AG04450 (cell line): Measurements from ENCODE around the gene NDUFS3. TPM values are rescaled to one million over a fixed set of nuclear protein-coding genes. Genes with fewer than 3 reads are reported as not detected.
A peak's percentile ranks its signal among the peaks of the same experiment; 100 is the strongest.
"Not testable (repeated sequence)": the region's sequence is repeated elsewhere in the genome, so short reads cannot be mapped to it uniquely, and the experiment has no call there.

Experiments
- CTCF ChIA-PET: fragments of 300-600, 350-600 bp; formaldehyde crosslinking; extraction: SDS; loops from one replicate; lab custom pipeline; 2022; ENCODE audit warnings: antibody characterized with exemption, inconsistent platforms; lab: Charles Lee
- POLR2A ChIA-PET: fragments of 350-600 bp; formaldehyde crosslinking; extraction: SDS; loops from one replicate; lab custom pipeline; 2021; ENCODE audit warnings: antibody characterized with exemption, inconsistent platforms; lab: Yijun Ruan, JAX
- DNase-seq: peaks from one replicate; pipeline ENCODE4 v3.0.0-alpha.2; 2011; ENCODE audit warnings: low read depth, low spot score
- H3K27ac ChIP-seq: one replicate; pipeline ENCODE4 v1.5.1; 2012; ENCODE audit warnings: low read depth, low read length, control low read depth
- H3K27me3 ChIP-seq: one replicate; pipeline ENCODE4 v1.6.0; 2012; ENCODE audit warnings: low read length; ENCODE audit not compliant: control insufficient read depth, insufficient read depth
- H3K4me3 ChIP-seq: 2 replicates; pipeline ENCODE4 v1.5.1; 2011; ENCODE audit warnings: mild to moderate bottlenecking, low read depth, low read length, control low read depth
- H3K9me3 ChIP-seq: 2 replicates; pipeline ENCODE4 v1.5.1; 2012; ENCODE audit warnings: low read length; ENCODE audit not compliant: control insufficient read depth, insufficient read depth
- polyA plus RNA-seq: library from polyadenylated mRNA; depleted of rRNA; stranded (reverse); fragments of >200 nt; gene quantifications from 2 replicates; pipeline ENCODE4 v1.2.3, GENCODE V29; 2011
- TF ChIP-seq, protein P1 (sequence below): IDR thresholded peaks from 2 replicates; pipeline ENCODE4 v1.5.1; 2011; ENCODE audit warnings: low read depth, low read length, control low read depth, inconsistent platforms

NDUFS3 gene
- polyA plus RNA-seq, 1 experiment, result 106 TPM

DNA sequence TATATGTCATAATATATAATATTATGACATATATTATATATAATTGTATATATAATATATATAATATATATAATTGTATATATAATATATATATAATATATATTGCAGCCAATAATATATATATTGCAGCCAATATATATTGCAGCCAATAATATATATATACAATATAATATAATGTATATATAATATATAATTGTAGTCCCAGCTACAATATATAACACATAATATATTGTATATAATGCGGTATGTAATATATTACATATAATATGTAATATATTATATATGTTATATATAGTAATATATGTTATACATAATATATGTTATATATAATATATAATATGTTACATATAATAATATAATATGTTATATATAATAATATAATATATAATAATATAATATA lies 20.2 kb upstream of the NDUFS3 start:
- no peak for DNase-seq
- no peak overlapping the region for H3K4me3 ChIP-seq
- no peaks in the 10 kb centered on the region for H3K9me3 ChIP-seq
- POLR2A ChIA-PET, result interaction anchor here (0.6 kb wide), 1 partner anchor 8 kb away, joined by 5 read pairs; no protein-coding TSS in a partner anchor
- CTCF ChIA-PET, result no interaction called here
- H3K27me3 ChIP-seq, result no peaks in the 10 kb centered on the region
- no peak overlapping the region for H3K27ac ChIP-seq
- TF ChIP-seq, protein P1, sequence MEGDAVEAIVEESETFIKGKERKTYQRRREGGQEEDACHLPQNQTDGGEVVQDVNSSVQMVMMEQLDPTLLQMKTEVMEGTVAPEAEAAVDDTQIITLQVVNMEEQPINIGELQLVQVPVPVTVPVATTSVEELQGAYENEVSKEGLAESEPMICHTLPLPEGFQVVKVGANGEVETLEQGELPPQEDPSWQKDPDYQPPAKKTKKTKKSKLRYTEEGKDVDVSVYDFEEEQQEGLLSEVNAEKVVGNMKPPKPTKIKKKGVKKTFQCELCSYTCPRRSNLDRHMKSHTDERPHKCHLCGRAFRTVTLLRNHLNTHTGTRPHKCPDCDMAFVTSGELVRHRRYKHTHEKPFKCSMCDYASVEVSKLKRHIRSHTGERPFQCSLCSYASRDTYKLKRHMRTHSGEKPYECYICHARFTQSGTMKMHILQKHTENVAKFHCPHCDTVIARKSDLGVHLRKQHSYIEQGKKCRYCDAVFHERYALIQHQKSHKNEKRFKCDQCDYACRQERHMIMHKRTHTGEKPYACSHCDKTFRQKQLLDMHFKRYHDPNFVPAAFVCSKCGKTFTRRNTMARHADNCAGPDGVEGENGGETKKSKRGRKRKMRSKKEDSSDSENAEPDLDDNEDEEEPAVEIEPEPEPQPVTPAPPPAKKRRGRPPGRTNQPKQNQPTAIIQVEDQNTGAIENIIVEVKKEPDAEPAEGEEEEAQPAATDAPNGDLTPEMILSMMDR, result no peak

DNA sequence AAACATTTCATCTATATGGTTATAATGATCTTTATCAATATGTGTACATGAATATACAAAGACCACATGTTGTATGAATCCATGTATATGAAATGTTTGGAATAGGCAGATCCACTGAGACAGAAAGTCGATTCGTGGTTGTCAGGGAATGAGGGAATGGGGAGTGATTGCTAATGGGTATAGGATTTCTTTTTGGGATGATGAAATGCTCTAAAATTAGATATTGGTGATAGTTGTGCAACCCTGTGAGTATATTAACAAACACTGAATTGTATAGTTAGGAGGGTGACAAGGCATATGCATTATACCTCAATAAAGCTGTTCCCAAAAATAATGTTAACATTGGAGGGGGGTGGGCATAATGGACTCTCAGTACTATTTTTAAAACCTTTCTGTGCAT lies 18.4 kb upstream of the NDUFS3 start:
- H3K27ac ChIP-seq, result no peak overlapping the region

DNA sequence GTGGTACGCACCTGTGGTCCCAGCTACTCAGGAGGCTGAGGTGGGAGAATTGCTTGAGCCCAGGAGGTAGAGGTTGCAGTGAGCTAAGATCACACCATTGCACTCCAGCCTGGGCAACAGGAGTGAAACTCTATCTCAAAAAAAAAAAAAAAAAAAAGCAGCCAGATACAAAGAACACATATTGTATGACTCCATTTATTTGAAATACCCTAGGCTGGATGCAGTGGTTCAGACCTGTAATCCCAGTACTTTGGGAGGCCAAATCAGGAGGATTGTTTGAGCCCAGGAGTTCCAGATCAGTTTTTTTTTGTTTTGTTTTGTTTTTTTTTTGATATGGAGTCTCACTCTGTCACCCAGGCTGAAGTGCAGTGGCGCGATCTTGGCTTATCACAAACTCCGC lies 16.5 kb upstream of the NDUFS3 start:
- not testable (repeated sequence) for H3K27ac ChIP-seq, H3K27me3 ChIP-seq, H3K9me3 ChIP-seq, H3K4me3 ChIP-seq, DNase-seq
- ChIA-PET CTCF (interaction anchor here (0.5 kb wide), 1 partner anchor 9 kb away, joined by 3 read pairs; the partner anchor contains the start of gene CELF1), POLR2A (interaction anchor here (0.7 kb wide), 1 partner anchor 151 kb away, joined by 7 read pairs; no protein-coding TSS in a partner anchor)

More for the DNA sequence above, 18.4 kb upstream of the NDUFS3 start:
- TF ChIP-seq, protein P1, result no peak
- POLR2A ChIA-PET, result interaction anchor here (0.6 kb wide), 1 partner anchor 40 kb away, joined by 3 read pairs; no protein-coding TSS in a partner anchor
- DNase-seq, result no peak
- CTCF ChIA-PET, result interaction anchor here (0.7 kb wide), 1 partner anchor 9 kb away, joined by 3 read pairs; no protein-coding TSS in a partner anchor
- Histone ChIP-seq H3K4me3 (no peak overlapping the region), H3K9me3 (no peaks in the 10 kb centered on the region; the same call in 1 of the 2 replicates), H3K27me3 (no peaks in the 10 kb centered on the region)

DNA sequence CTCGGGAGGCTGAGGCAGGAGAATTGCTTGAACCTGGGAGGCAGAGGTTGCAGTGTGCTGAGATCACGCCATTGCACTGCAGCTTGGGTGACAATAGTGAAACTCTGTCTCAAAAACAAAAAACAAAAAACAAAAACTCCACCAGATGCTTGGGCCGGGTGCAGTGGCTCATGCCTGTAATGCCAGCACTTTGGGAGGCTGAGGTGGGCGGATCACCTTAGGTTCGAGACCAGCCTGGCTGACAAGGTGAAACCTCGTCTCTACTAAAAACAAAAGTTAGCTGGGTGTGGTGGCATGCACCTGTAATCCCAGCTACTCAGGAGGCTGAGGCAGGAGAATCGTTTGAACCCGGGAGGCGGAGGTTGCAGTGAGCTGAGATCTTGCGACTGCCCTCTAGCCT lies 14.5 kb upstream of the NDUFS3 start:
- DNase-seq, H3K9me3 ChIP-seq, H3K4me3 ChIP-seq, H3K27me3 ChIP-seq, H3K27ac ChIP-seq: not testable (repeated sequence)
- POLR2A ChIA-PET, result interaction anchor here (1.1 kb wide), 1 partner anchor 14 kb away, joined by 6 read pairs; the partner anchor contains the start of genes KBTBD4 and NDUFS3
- CTCF ChIA-PET, result interaction anchor here (0.6 to 1.5 kb wide), 5 partner anchors 9 to 132 kb away, joined by 3 to 11 read pairs (median 4); partner anchors contain the start of gene CELF1

DNA sequence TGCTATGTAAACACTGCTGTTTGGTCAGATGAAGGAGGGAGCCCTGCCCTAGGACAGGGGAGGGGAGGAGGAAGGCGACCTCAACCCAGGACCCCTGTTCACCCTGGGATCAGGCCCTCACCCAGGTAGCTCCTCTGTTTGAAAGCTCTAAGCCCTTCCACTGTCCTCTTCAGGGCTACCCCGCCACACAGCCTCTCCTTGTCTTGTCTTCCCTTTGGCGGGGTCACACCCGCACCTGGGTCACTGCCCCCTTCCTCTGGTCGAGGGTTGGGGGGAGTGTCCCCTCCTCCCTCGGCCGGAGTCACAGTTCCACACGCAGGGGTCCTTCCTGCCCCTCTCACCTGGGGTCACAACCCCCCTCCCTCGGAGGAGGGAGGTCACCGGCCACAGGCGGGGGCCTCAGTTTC lies 13.9 kb upstream of the NDUFS3 start:
- ChIA-PET POLR2A (interaction anchor here (1.1 kb wide), 1 partner anchor 14 kb away, joined by 6 read pairs; the partner anchor contains the start of genes KBTBD4 and NDUFS3), CTCF (interaction anchor here (1.2 to 1.5 kb wide), 3 partner anchors 10 to 52 kb away, joined by 4 to 11 read pairs (median 6); partner anchors contain the start of gene CELF1)
- H3K27ac ChIP-seq, result peak overlapping the region; percentile 57

More for the DNA sequence above, 13.9 kb upstream of the NDUFS3 start:
- Histone ChIP-seq H3K4me3 (peak overlapping the region; percentile 82), H3K9me3 (no peaks in the 10 kb centered on the region; the same call in 1 of the 2 replicates), H3K27me3 (no peaks in the 10 kb centered on the region)
- TF ChIP-seq, protein P1, result no peak
- no peak for DNase-seq
